Liver (tissue), 3 donors: Measurements from ENCODE around the gene PRKN.

Experiments used
- CTCF ChIP-seq: fragments of 150-350 bp; IDR thresholded peaks from 2 replicates; pipeline ENCODE4 v1.5.1; 2017; ENCODE audit warnings: improper control_type of control experiment, low read depth, low read length; ENCODE audit not compliant: missing input control
- EGR1 ChIP-seq, 2 donors: IDR thresholded peaks; 2 replicates each; pipeline ENCODE4 v1.6.1; 2016 to 2018; ENCODE audit warnings: antibody characterized with exemption in 2 of 2, low read depth in 2 of 2
- FOXA1 ChIP-seq: IDR thresholded peaks from 2 replicates; pipeline ENCODE4 v1.6.1; 2016; ENCODE audit warnings: antibody characterized with exemption
- GABPA ChIP-seq, 2 donors: IDR thresholded peaks in 1 of 2; conservative IDR thresholded peaks in 1 of 2; 2 replicates each; pipeline ENCODE4 v1.6.1; 2016; ENCODE audit warnings: antibody characterized with exemption in 2 of 2, mild to moderate bottlenecking in 1 of 2, moderate library complexity in 1 of 2
- HNF4A ChIP-seq, 2 donors: conservative IDR thresholded peaks; 2 replicates each; pipeline ENCODE4 v1.6.1; 2016; ENCODE audit warnings: antibody characterized with exemption in 2 of 2, mild to moderate bottlenecking in 2 of 2
- JUND ChIP-seq, 2 donors: IDR thresholded peaks; 2 replicates each; pipeline ENCODE4 v1.6.1; 2016; ENCODE audit warnings: antibody characterized with exemption in 2 of 2
- NR2F2 ChIP-seq: IDR thresholded peaks from 2 replicates; pipeline ENCODE4 v1.6.1; 2016; ENCODE audit warnings: antibody characterized with exemption
- RAD21 ChIP-seq, 2 donors: IDR thresholded peaks; 2 replicates each; pipeline ENCODE4 v1.6.1; 2016; ENCODE audit warnings: antibody characterized with exemption in 2 of 2, mild to moderate bottlenecking in 2 of 2
- SP1 ChIP-seq: IDR thresholded peaks from 2 replicates; pipeline ENCODE4 v1.6.1; 2018; ENCODE audit warnings: antibody characterized with exemption, mild to moderate bottlenecking
- TAF1 ChIP-seq: conservative IDR thresholded peaks from 2 replicates; pipeline ENCODE4 v1.6.1; 2016; ENCODE audit warnings: antibody characterized with exemption, mild to moderate bottlenecking
- YY1 ChIP-seq: IDR thresholded peaks from 2 replicates; pipeline ENCODE4 v1.6.1; 2016; ENCODE audit warnings: antibody characterized with exemption, mild to moderate bottlenecking
- TF ChIP-seq, protein P1 (sequence below): IDR thresholded peaks from 2 replicates; pipeline ENCODE4 v1.6.1; 2016; ENCODE audit warnings: antibody characterized with exemption, mild to moderate bottlenecking
- TF ChIP-seq, protein P2 (sequence below): IDR thresholded peaks from 2 replicates; pipeline ENCODE4 v1.6.1; 2016; ENCODE audit warnings: antibody characterized with exemption
- donor health status: healthy.
- donor health status: healthy.

DNA sequence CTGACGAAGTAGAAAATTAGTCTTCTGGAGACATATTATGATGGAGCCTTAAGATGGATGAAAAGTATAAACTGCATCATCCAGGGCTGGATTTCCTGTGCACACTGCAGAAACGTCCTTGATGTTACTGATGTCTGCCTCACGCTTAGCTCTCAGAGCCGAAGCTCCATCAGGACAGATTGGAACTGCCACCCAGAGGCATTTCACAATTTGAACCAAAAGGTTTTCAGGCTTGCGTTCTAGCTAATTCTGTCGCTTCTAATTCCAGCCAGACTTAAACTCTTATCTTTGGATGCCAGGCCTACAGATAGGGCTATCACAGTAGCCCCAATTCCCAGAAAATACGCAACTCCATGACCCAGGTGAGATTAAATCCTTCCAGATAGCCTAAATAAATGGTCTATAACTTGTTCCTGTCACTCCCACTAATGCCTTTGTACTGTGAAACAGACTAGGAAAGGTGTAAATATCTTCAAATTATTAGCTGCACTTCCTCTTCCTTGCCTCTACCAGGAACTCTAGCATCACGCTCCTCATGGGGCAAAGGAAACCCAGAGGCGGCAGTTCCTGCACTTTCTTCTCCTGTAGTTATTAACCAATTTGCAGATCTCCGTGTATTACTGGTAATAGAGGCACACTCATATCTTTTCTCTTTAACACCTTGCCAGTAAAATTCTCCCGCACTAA lies 634.6 kb downstream of the PRKN start:
- TF ChIP-seq CTCF: no peak
- TF ChIP-seq SP1: no peak
- TF ChIP-seq, protein P1, sequence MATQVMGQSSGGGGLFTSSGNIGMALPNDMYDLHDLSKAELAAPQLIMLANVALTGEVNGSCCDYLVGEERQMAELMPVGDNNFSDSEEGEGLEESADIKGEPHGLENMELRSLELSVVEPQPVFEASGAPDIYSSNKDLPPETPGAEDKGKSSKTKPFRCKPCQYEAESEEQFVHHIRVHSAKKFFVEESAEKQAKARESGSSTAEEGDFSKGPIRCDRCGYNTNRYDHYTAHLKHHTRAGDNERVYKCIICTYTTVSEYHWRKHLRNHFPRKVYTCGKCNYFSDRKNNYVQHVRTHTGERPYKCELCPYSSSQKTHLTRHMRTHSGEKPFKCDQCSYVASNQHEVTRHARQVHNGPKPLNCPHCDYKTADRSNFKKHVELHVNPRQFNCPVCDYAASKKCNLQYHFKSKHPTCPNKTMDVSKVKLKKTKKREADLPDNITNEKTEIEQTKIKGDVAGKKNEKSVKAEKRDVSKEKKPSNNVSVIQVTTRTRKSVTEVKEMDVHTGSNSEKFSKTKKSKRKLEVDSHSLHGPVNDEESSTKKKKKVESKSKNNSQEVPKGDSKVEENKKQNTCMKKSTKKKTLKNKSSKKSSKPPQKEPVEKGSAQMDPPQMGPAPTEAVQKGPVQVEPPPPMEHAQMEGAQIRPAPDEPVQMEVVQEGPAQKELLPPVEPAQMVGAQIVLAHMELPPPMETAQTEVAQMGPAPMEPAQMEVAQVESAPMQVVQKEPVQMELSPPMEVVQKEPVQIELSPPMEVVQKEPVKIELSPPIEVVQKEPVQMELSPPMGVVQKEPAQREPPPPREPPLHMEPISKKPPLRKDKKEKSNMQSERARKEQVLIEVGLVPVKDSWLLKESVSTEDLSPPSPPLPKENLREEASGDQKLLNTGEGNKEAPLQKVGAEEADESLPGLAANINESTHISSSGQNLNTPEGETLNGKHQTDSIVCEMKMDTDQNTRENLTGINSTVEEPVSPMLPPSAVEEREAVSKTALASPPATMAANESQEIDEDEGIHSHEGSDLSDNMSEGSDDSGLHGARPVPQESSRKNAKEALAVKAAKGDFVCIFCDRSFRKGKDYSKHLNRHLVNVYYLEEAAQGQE: no peak
- TF ChIP-seq, protein P2, sequence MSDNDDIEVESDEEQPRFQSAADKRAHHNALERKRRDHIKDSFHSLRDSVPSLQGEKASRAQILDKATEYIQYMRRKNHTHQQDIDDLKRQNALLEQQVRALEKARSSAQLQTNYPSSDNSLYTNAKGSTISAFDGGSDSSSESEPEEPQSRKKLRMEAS: no peak
- no peak for TF ChIP-seq RAD21 (IDR thresholded peaks at IDR 0.05)
- TF ChIP-seq NR2F2: no peak
- TF ChIP-seq JUND (IDR thresholded peaks at IDR 0.05): no peak
- no peak for TF ChIP-seq EGR1 (IDR thresholded peaks at IDR 0.05; ENCODE audit: low read depth in 2 of 2)
- no peak for TF ChIP-seq HNF4A (conservative IDR thresholded peaks at IDR 0.05)
- TF ChIP-seq YY1: no peak
- TF ChIP-seq FOXA1: no peak
- TF ChIP-seq GABPA (IDR thresholded peaks at IDR 0.05 in 1 of 2, conservative IDR thresholded peaks at IDR 0.05 in 1 of 2): no peak
- no peak for TF ChIP-seq TAF1
